HG03039 (cell line): Measurements from ENCODE around the gene TP53.
"Not testable (repeated sequence)": the region's sequence is repeated elsewhere in the genome, so short reads cannot be mapped to it uniquely, and the experiment has no call there.

Source experiments
- ATAC-seq: cut with Tn5 transposase; IDR thresholded peaks from one replicate; pipeline ENCODE4 v1.9.1; 2021; ENCODE audit warnings: mild to moderate bottlenecking, moderate library complexity; ENCODE audit not compliant: unreplicated experiment

TP53 gene

DNA sequence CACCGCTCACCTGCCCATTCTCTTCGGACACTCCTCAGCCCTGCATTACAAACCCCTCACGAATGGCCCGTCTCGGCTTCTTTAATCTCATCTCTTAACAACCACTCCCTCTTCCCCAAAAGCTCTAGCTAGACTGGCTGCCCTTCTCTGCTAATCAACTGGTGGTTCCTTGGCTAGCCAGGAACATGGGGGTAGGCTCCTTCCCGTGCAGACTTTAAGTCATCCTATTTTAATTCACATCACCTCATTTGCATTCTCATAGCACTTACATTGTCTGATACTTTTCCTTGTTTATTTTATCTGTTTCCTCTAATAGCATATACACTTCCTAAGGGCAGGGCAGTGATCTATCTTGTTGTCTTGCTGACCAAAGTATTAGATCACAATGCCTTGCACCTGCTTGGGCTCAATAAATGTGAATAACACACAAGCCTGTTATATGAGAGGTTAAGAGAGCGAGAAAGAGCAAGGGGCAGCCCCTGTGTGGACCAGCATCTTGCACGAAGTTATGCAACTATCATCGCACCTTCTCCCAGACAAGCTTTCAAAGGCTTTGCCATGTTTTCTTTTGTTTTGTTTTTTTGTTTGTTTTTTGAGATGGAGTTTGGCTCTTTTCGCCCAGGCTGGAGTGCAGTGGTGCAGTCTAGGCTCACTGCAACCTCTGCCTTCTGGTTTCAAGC lies 9.8 kb downstream of the TP53 start:
- no peak for ATAC-seq

DNA sequence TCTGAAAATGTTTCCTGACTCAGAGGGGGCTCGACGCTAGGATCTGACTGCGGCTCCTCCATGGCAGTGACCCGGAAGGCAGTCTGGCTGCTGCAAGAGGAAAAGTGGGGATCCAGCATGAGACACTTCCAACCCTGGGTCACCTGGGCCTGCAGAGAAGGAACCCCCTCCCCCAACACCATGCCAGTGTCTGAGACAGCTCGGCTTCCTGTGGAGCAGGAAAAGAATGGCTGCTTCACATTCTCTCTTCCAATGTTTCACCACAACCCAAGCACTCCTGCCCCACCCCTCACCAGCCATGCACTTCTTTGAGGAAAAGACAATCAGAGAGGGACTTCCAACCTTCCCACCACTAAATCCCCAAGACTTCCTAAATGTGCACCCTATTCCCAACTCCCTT lies 10.8 kb downstream of the TP53 start:
- no peak for ATAC-seq

DNA sequence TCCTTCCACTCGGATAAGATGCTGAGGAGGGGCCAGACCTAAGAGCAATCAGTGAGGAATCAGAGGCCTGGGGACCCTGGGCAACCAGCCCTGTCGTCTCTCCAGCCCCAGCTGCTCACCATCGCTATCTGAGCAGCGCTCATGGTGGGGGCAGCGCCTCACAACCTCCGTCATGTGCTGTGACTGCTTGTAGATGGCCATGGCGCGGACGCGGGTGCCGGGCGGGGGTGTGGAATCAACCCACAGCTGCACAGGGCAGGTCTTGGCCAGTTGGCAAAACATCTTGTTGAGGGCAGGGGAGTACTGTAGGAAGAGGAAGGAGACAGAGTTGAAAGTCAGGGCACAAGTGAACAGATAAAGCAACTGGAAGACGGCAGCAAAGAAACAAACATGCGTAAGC lies 12.4 kb downstream of the TP53 start:
- no peak for ATAC-seq

- no peak for ATAC-seq
Measured at GRCh38 chr17:7673239-7673638, 14.1 kb downstream of the TP53 start.

GRCh38 chr17:7668482-7668881 lies 18.8 kb downstream of the TP53 start:
- no peak for ATAC-seq

DNA sequence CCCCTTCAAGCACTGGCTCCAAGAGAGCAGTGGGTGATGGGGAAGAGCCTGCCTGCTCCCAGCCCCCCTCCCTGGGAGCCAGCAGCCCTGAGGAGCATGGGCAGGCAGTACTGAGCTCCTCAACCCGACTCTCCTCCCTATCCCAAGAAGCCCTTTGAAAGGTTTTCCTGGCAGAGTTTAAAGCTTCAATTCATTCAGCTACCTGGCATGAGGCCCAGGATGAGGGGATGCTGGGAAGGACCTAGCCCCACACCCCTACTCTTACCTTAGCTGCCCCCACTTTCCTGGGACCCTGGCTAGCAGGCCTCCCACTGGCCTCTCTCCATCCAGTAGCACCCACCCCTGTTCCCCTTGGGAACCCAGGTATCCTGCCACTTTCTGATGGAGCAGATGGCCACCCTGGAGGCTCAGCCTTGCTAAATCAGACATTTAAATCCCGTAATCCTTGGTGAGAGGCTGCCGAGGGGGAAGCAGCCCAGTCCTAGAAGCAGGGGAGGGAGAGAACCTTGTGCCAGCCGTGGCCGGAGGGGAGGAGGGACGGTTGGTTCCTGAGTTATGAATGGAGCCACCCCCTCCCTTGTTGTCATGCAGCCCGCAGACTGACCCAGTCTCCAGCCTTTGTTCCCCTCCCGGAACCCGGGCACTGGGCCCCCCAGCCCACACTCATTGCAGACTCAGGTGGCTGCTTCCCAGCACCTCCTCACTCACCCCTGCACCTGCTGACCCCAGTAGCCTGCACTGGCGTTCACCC lies 19.5 kb downstream of the TP53 start:
- ATAC-seq: no peak

- ATAC-seq: no peak
Measured at GRCh38 chr17:7656958-7657609, 30.2 kb downstream of the TP53 start.

GRCh38 chr17:7655541-7655840 lies 31.8 kb downstream of the TP53 start:
- ATAC-seq: no peak

- no peak for ATAC-seq
Measured at GRCh38 chr17:7654832-7655540, 32.3 kb downstream of the TP53 start.

- ATAC-seq: no peak
Measured at GRCh38 chr17:7652388-7653356, 34.6 kb downstream of the TP53 start.

GRCh38 chr17:7651665-7652387 lies 35.5 kb downstream of the TP53 start:
- ATAC-seq: no peak

GRCh38 chr17:7651097-7651664 lies 36.1 kb downstream of the TP53 start:
- no peak for ATAC-seq

DNA sequence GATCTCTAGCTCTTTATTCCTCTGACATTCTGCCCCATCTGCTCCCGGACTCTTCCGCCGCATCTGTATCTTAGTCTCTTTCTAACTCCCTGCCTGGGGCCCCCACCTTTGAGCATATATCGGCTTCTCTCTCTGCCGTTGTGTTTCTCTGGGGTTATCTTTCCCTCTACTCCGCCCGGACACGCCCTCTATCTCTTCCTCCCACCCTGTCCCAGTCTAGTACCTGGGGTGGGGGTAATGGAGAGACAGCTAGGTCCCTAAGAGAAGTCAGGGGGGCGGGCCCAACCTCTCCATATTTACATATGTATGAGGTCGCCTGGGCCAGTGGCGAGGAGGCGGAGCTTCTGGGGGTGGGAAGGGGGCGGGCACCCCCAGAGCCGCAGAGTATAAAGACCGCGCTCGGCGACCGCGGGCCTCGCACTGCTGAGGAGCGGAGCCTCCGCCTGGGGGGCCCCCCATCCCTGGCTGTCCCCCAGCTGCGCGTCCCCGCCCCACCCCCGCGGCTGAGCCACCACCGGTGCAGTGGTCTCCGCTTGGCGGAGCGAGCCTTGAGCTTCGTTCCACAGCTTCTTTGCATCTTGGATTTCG lies 36.7 kb downstream of the TP53 start, which contains the start of gene ATP1B2:
Gene ATP1B2, plus strand, starts transcription at position 418 of the 588 bp plus-strand sequence. CDS start 593 bp downstream, outside the sequence.
- no peak for ATAC-seq

DNA sequence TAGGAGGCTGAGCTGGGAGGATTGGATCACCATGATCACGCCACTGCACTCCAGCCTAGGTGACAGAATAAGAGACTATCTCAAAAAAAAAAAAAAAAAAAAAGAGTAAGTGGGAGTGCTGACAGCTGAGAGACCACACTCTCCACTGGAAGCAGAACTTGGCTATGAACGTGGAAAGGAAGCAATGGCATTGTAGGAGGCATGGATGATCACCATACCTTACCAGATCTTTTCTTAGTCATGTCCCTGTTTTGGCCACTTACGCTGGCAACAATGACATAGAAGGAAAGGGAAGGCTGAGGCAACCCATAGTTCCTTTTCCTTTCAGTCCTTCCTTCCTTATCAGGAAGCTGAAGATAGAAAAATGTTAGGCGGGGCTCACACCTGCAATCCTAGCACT lies 40.3 kb downstream of the TP53 start:
- ATAC-seq: no peak

- no peak for ATAC-seq
Measured at GRCh38 chr17:7646457-7646856, 40.8 kb downstream of the TP53 start.

GRCh38 chr17:7644775-7645174 lies 42.5 kb downstream of the TP53 start:
- no peak for ATAC-seq

GRCh38 chr17:7641635-7642034 lies 45.7 kb downstream of the TP53 start:
- ATAC-seq: not testable (repeated sequence)

DNA sequence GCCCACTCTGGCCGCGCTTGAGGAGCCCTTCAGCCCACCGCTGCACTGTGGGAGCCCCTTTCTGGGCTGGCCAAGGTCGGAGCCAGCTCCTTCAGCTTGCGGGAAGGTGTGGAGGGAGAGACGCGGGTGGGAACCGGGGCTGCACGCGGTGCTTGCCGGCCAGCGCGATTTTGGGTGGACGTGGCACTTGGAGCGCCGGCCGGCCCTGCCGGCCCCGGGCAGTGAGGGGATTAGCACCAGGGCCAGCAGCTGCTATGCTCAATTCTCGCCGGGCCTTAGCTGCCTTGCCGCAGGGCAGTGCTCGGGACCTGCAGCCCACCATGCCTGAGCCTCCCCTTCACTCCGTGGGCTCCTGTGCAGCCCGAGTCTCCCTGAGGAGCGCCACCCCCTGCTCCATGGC lies 46.5 kb downstream of the TP53 start:
- ATAC-seq: no peak

GRCh38 chr17:7636163-7636562 lies 51.1 kb downstream of the TP53 start:
- no peak for ATAC-seq
